Measurements from ENCODE around the gene UBR4. TPM values are rescaled to one million over a fixed set of nuclear protein-coding genes. Genes with fewer than 3 reads are reported as not detected.

The UBR4 gene
- total and polyA plus RNA-seq, 2 experiments from 2014 or later = 111 to 230 TPM

GRCh38 chr1:19043579-19044443 lies 166.3 kb downstream of the UBR4 start:
- Histone ChIP-seq H4K20me1 (replicated peaks; ENCODE audit: insufficient read depth) (no peaks in the 10 kb centered on the region), H3K4me2 (0 out of 2 replicates have a peak overlapping the region, but pooled peaks have one; percentile 14), H3K9me2 (ENCODE audit: insufficient read depth) (no peaks in the 10 kb centered on the region), H3K27me3 (ENCODE audit: insufficient read depth) (no peaks in the 10 kb centered on the region), H3K27ac (ENCODE audit: low read depth) (no peak overlapping the region), H3K79me2 (replicated peaks; ENCODE audit: insufficient read depth) (no peaks in the 10 kb centered on the region), H3K36me3 (ENCODE audit: insufficient read depth) (no peaks in the 10 kb centered on the region), H3F3A (replicated peaks; ENCODE audit: low read depth) (no peaks in the 10 kb centered on the region), H3K4me1 (ENCODE audit: insufficient read depth) (0 out of 2 replicates have a peak, but pooled peaks cover 6% of the 10 kb centered on the region), H3K4me3 (no peak overlapping the region), H2AFZ (peak overlapping the region; percentile 76)
- peak overlapping the region; percentile 56; the same call in 1 of the 2 replicates for H3K27ac Mint-ChIP-seq
- peaks cover 4% of the 10 kb centered on the region for H3K27me3 Mint-ChIP-seq (ENCODE audit: insufficient read depth, low read depth, poor library complexity)
- ATAC-seq (peak; percentile 15; the same call in 2 of the 3 replicates), DNase-seq (ENCODE audit: low spot score) (no peak)
- no peak overlapping the region for H3K4me3 Mint-ChIP-seq
- H3K36me3 Mint-ChIP-seq (ENCODE audit: low read depth) = no peaks in the 10 kb centered on the region
- peaks cover 7% of the 10 kb centered on the region; the same call in 1 of the 3 replicates for H3K4me1 Mint-ChIP-seq
- no peaks in the 10 kb centered on the region for H3K9me3 Mint-ChIP-seq
- TF ChIP-seq CTCF (conservative IDR thresholded peaks at IDR 0.05; ENCODE audit: low read depth in 2 of 2) (peak in 1 of 2 experiments; percentile 32; a peak in 1 of 4 replicates), ZNF462 (CRISPR knock-in tag; IDR thresholded peaks at IDR 0.05) (no peak)

All from GM23338 (cell line).